Esophagus squamous epithelium (tissue), 5 donors: Measurements from ENCODE around the gene DCANP1. TPM values are rescaled to one million over a fixed set of nuclear protein-coding genes. Genes with fewer than 3 reads are reported as not detected.
A peak's percentile ranks its signal among the peaks of the same experiment; 100 is the strongest.

Source experiments
- DNase-seq: peaks from one replicate; lab custom pipeline; 2025; lab: John Stamatoyannopoulos, UW
- H3K27ac ChIP-seq, 4 donors: fragments of 200-600 bp; sonication (generic); one replicate each; pipeline ENCODE4 v1.5.1; 2016 to 2019; ENCODE audit warnings: mild to moderate bottlenecking in 1 of 4
- H3K27me3 ChIP-seq, 4 donors: fragments of 200-600 bp; sonication (generic); 1 replicate in 3 of 4; 2 replicates in 1 of 4; pipeline versions ENCODE4 v1.5.1 to v1.6.0; 2017 to 2021; ENCODE audit warnings: antibody characterized with exemption in 1 of 4
- H3K36me3 ChIP-seq, 3 donors: fragments of 200-600 bp; sonication (generic); one replicate each; pipeline ENCODE4 v1.5.1; 2016 to 2019
- H3K4me1 ChIP-seq, 3 donors: fragments of 200-600 bp; sonication (generic); one replicate each; pipeline ENCODE4 v1.5.1; 2017 to 2019
- H3K4me3 ChIP-seq, 4 donors: fragments of 200-600 bp; sonication (generic); 1 replicate in 3 of 4; 2 replicates in 1 of 4; pipeline ENCODE4 v1.5.1; 2016 to 2019; ENCODE audit warnings: mild to moderate bottlenecking in 2 of 4, moderate library complexity in 1 of 4
- H3K9me3 ChIP-seq, 3 donors: fragments of 200-600 bp; sonication (generic); one replicate each; pipeline ENCODE4 v1.5.1; 2016 to 2019
- CTCF ChIP-seq, 6 experiments: fragments of 450-650 bp in 4 of 6; fragments of 200-600 bp in 2 of 6; sonication (generic) in 2 of 6; IDR thresholded peaks; one replicate each; pipeline ENCODE4 v1.5.1; 2016 to 2019; ENCODE audit warnings: antibody characterized with exemption in 6 of 6, mild to moderate bottlenecking in 4 of 6, moderate library complexity in 4 of 6
- POLR2A ChIP-seq, 4 donors: fragments of 450-650 bp; IDR thresholded peaks; one replicate each; pipeline ENCODE4 v1.6.1; 2017; ENCODE audit warnings: antibody characterized with exemption in 4 of 4, mild to moderate bottlenecking in 4 of 4, moderate library complexity in 3 of 4
- WGBS, 2 donors: methylation state at CpG; one replicate each; pipeline ENCODE4 v1.1.5; 2018; 5-methylcytosine and 5-hydroxymethylcytosine counted together
- intact Hi-C: fragments of 100-400 bp; cut with DNase I; formaldehyde crosslinking; loops from one replicate; pipeline ENCODE4 v1.15.0; 2022
- total RNA-seq, 4 donors: library from RNA; depleted of rRNA; stranded (reverse); fragments of >200 nt; gene quantifications; one replicate each; pipeline ENCODE4 v1.1.0, GENCODE V29; 2016
- donor health status: DM: yes; HTN: yes; CAD: no.

Gene DCANP1
- total RNA-seq, 4 donors from 2014 or later, result 0.44 to 0.57 TPM; not detected in 2

GRCh38 chr5:135491552-135492318 is 44.6 kb upstream of the DCANP1 start:
- H3K27ac ChIP-seq, result peak overlapping the region in 3 of 4 donors; percentile 71 to 78 (median 72)
- DNase-seq, result no peak
- no peaks in the 10 kb centered on the region for H3K36me3 ChIP-seq
- WGBS, 2 donors, result 30 to 51% methylated on average over 3 to 5 of the region's 40 CpGs
- H3K27me3 ChIP-seq, result peaks cover 0 to 57% (median 0%) of the 10 kb centered on the region in 4 donors
- TF ChIP-seq CTCF (IDR thresholded peaks at IDR 0.05) (no peak), POLR2A (IDR thresholded peaks at IDR 0.05) (no peak)
- H3K4me3 ChIP-seq, result no peak overlapping the region
- intact Hi-C loops, result no loop called here
- H3K4me1 ChIP-seq, result peaks cover 38 to 89% (median 47%) of the 10 kb centered on the region in 3 donors
- no peaks in the 10 kb centered on the region for H3K9me3 ChIP-seq

- H3K27me3 ChIP-seq, result peaks cover 0 to 62% (median 0%) of the 10 kb centered on the region in 4 donors
- WGBS, 2 donors, result 52 to 61% methylated on average over 5 to 13 of the region's 14 CpGs
- H3K4me3 ChIP-seq, result no peak overlapping the region
Observed at GRCh38 chr5:135491038-135491551, 43.9 kb upstream of the DCANP1 start.

GRCh38 chr5:135490245-135491037 is 43.3 kb upstream of the DCANP1 start:
- TF ChIP-seq CTCF (IDR thresholded peaks at IDR 0.05), result no peak
- no peak for TF ChIP-seq POLR2A (IDR thresholded peaks at IDR 0.05)
- intact Hi-C loops, result no loop called here
- DNase-seq, result no peak
- H3K27me3 ChIP-seq, result peaks cover 0 to 69% (median 0%) of the 10 kb centered on the region in 4 donors
- H3K27ac ChIP-seq, result no peak overlapping the region
- peak overlapping the region in 1 of 4 donors; percentile 58 for H3K4me3 ChIP-seq
- no peaks in the 10 kb centered on the region for H3K9me3 ChIP-seq
- peaks cover 38 to 77% (median 47%) of the 10 kb centered on the region in 3 donors for H3K4me1 ChIP-seq
- no peaks in the 10 kb centered on the region for H3K36me3 ChIP-seq
- 29 to 66% methylated on average over 11 to 13 of the region's 49 CpGs for WGBS, 2 donors

More at GRCh38 chr5:135491038-135491551, 43.9 kb upstream of the DCANP1 start:
- no peak overlapping the region for H3K27ac ChIP-seq
- no peaks in the 10 kb centered on the region for H3K36me3 ChIP-seq
- TF ChIP-seq CTCF (IDR thresholded peaks at IDR 0.05) (no peak), POLR2A (IDR thresholded peaks at IDR 0.05) (no peak)
- intact Hi-C loops, result no loop called here
- peaks cover 38 to 82% (median 47%) of the 10 kb centered on the region in 3 donors for H3K4me1 ChIP-seq
- no peak for DNase-seq
- no peaks in the 10 kb centered on the region for H3K9me3 ChIP-seq

- Histone ChIP-seq H3K36me3 (no peaks in the 10 kb centered on the region), H3K27me3 (peaks cover 0 to 71% (median 0%) of the 10 kb centered on the region in 4 donors), H3K4me1 (peaks cover 38 to 69% (median 42%) of the 10 kb centered on the region in 3 donors), H3K4me3 (peak overlapping the region in 3 of 4 donors; percentile 42 to 58 (median 43)), H3K9me3 (no peaks in the 10 kb centered on the region), H3K27ac (no peak overlapping the region)
- 40 to 65% methylated on average over 41 to 46 of the region's 53 CpGs for WGBS, 2 donors
- DNase-seq, result no peak
- no peak for TF ChIP-seq CTCF (IDR thresholded peaks at IDR 0.05)
- intact Hi-C loops, result no loop called here
Observed at GRCh38 chr5:135489466-135490244, 42.5 kb upstream of the DCANP1 start.
